NCI-H446 (cell line): ENCODE data around the gene GPC3.
A peak's percentile ranks its signal among the peaks of the same experiment; 100 is the strongest.

Experiments
- DNase-seq, 2 experiments: peaks; one replicate each; lab custom pipeline; 2025; lab: John Stamatoyannopoulos, UW

GPC3 gene

GRCh38 chrX:133513123-133513522, 472.3 kb downstream of the GPC3 start:
- DNase-seq = no peak

- DNase-seq = no peak
Measured at GRCh38 chrX:133511041-133511440, 474.4 kb downstream of the GPC3 start.

GRCh38 chrX:133497356-133497755, 488.0 kb downstream of the GPC3 start:
- no peak for DNase-seq

GRCh38 chrX:133495464-133496391, 489.7 kb downstream of the GPC3 start:
- peak; percentile 70 to 78 for DNase-seq

GRCh38 chrX:133493366-133493765, 492.0 kb downstream of the GPC3 start:
- no peak for DNase-seq

- no peak for DNase-seq
Measured at GRCh38 chrX:133490955-133491354, 494.4 kb downstream of the GPC3 start.
